ENCODE measurements around the gene STON2. TPM values are rescaled to one million over a fixed set of nuclear protein-coding genes. Genes with fewer than 3 reads are reported as not detected.

Gene STON2
- total and polyA plus RNA-seq, 2 of the 13 experiments (the other 11 are each of a cell fraction or from before 2014, with no cell fraction given): 2.1 to 11.0 TPM

DNA sequence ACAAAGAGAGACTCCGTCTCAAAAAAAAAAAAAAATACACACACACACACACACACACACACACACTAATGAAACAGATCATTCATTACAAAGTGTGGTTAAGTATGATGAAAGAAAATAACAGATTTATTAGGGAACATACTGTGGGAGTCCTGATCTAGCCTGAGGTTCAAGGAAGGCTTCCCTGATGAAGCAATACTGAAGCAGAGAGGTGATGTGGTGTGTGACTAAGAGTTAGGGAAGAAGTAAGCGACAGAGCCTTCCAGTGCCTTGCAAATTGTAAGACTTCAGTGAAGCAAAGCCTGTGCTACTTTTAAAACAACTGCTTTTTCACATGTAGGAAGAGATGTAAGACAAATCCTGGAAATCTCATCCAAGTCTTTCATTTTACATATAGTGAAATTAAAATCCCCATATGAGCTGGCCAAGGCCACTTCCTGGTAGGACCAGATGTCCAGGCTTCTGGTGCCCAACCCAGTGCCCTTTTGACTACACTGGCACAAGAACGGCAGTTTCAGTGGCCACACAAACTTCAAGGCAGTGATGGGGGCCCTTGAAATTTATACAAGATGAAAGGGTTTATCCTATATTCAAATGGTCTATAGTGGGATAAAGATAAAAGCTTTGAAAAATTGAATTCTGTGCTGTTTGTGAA lies 86.2 kb downstream of the STON2 start:
- no peak for DNase-seq (ENCODE audit: low spot score)
- FAIRE-seq: no peak
- no peak overlapping the region for H3K9ac ChIP-seq (ENCODE audit: insufficient read depth, low read depth, low read length)
- H3K79me2 ChIP-seq (ENCODE audit: insufficient read depth, low read length): no peaks in the 10 kb centered on the region
- CTCF ChIA-PET (ENCODE audit: low intra/inter-chr PET ratio, low total read pairs): no interaction called here
- no peak overlapping the region for H3K27ac ChIP-seq (ENCODE audit: extremely low read length, insufficient read depth, low read length)
- H3K9me3 ChIP-seq (ENCODE audit: low read length): no peaks in the 10 kb centered on the region
- peaks cover 16% of the 10 kb centered on the region for H3K4me1 ChIP-seq (ENCODE audit: insufficient read depth, low read length)
- intact Hi-C loops (cut with micrococcal nuclease; ENCODE audit: unreplicated experiment) (no loop called here), in situ Hi-C loops (cut with HindIII; ENCODE audit: extremely low pct_ligation_motif_present, low pct_unique_long_range_greater_than_20kb) (no loop called here)
- H3K36me3 ChIP-seq (replicated peaks in 1 of 2; ENCODE audit: control insufficient read depth in 1 of 2, insufficient read depth in 2 of 2, low read length in 2 of 2): no peaks in the 10 kb centered on the region
- H3K4me2 ChIP-seq (ENCODE audit: low read depth, low read length): no peak overlapping the region
- H3K27me3 ChIP-seq (ENCODE audit: control insufficient read depth in 1 of 2, insufficient read depth in 2 of 2, low read length in 2 of 2): no peaks in the 10 kb centered on the region; a peak in 1 of 5 replicates
- no TSS peak for BruUV-seq (replicated peaks)
- no peak for ATAC-seq
- H2AFZ ChIP-seq (ENCODE audit: low read length): no peak overlapping the region
- POLR2A ChIA-PET: no interaction called here
- no peak overlapping the region for H3K4me3 ChIP-seq (replicated peaks in 1 of 3; ENCODE audit: insufficient read depth in 1 of 3, low read depth in 2 of 3, low read length in 3 of 3)
- 100% methylated on average over 3 of the region's 3 CpGs for WGBS (ENCODE audit: low lambda C conversion rate)
- no peaks in the 10 kb centered on the region for H4K20me1 ChIP-seq (ENCODE audit: insufficient read depth, low read length)
- no peak for TF ChIP-seq ZSCAN31 (CRISPR knock-in tag; IDR thresholded peaks at IDR 0.05; ENCODE audit: low read depth)
- no peak for TF ChIP-seq ZSCAN30 (CRISPR knock-in tag; IDR thresholded peaks at IDR 0.05)
- TF ChIP-seq, protein P1, sequence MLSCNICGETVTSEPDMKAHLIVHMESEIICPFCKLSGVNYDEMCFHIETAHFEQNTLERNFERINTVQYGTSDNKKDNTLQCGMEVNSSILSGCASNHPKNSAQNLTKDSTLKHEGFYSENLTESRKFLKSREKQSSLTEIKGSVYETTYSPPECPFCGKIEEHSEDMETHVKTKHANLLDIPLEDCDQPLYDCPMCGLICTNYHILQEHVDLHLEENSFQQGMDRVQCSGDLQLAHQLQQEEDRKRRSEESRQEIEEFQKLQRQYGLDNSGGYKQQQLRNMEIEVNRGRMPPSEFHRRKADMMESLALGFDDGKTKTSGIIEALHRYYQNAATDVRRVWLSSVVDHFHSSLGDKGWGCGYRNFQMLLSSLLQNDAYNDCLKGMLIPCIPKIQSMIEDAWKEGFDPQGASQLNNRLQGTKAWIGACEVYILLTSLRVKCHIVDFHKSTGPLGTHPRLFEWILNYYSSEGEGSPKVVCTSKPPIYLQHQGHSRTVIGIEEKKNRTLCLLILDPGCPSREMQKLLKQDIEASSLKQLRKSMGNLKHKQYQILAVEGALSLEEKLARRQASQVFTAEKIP (CRISPR knock-in tag; IDR thresholded peaks at IDR 0.05; ENCODE audit: borderline replicate concordance): no peak
- TF ChIP-seq, protein P2, sequence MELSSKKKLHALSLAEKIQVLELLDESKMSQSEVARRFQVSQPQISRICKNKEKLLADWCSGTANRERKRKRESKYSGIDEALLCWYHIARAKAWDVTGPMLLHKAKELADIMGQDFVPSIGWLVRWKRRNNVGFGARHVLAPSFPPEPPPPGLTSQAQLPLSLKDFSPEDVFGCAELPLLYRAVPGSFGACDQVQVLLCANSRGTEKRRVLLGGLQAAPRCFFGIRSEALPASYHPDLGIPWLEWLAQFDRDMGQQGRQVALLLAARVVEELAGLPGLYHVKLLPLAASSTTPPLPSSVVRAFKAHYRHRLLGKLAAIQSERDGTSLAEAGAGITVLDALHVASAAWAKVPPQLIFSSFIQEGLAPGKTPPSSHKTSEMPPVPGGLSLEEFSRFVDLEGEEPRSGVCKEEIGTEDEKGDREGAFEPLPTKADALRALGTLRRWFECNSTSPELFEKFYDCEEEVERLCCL (CRISPR knock-in tag; IDR thresholded peaks at IDR 0.05; ENCODE audit: borderline replicate concordance): no peak
- TF ChIP-seq, protein P3, sequence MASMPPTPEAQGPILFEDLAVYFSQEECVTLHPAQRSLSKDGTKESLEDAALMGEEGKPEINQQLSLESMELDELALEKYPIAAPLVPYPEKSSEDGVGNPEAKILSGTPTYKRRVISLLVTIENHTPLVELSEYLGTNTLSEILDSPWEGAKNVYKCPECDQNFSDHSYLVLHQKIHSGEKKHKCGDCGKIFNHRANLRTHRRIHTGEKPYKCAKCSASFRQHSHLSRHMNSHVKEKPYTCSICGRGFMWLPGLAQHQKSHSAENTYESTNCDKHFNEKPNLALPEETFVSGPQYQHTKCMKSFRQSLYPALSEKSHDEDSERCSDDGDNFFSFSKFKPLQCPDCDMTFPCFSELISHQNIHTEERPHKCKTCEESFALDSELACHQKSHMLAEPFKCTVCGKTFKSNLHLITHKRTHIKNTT (CRISPR knock-in tag; IDR thresholded peaks at IDR 0.05): no peak
- no peak for TF ChIP-seq ZNF678 (CRISPR knock-in tag; IDR thresholded peaks at IDR 0.05)
- no peak for TF ChIP-seq ZFP1 (CRISPR knock-in tag; IDR thresholded peaks at IDR 0.05)
- no peak for TF ChIP-seq MAZ (IDR thresholded peaks at IDR 0.05; ENCODE audit: borderline replicate concordance, low read depth, low read length)
- TF ChIP-seq MAZ (CRISPR knock-in tag; IDR thresholded peaks at IDR 0.05; ENCODE audit: low read depth): no peak
- no peak for TF ChIP-seq TCF7 (IDR thresholded peaks at IDR 0.05; ENCODE audit: low read depth)
- TF ChIP-seq, protein P4, sequence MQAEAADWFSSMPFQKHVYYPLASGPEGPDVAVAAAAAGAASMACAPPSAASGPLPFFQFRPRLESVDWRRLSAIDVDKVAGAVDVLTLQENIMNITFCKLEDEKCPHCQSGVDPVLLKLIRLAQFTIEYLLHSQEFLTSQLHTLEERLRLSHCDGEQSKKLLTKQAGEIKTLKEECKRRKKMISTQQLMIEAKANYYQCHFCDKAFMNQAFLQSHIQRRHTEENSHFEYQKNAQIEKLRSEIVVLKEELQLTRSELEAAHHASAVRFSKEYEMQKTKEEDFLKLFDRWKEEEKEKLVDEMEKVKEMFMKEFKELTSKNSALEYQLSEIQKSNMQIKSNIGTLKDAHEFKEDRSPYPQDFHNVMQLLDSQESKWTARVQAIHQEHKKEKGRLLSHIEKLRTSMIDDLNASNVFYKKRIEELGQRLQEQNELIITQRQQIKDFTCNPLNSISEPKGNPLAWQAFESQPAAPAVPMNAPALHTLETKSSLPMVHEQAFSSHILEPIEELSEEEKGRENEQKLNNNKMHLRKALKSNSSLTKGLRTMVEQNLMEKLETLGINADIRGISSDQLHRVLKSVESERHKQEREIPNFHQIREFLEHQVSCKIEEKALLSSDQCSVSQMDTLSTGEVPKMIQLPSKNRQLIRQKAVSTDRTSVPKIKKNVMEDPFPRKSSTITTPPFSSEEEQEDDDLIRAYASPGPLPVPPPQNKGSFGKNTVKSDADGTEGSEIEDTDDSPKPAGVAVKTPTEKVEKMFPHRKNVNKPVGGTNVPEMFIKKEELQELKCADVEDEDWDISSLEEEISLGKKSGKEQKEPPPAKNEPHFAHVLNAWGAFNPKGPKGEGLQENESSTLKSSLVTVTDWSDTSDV (CRISPR knock-in tag; IDR thresholded peaks at IDR 0.05): no peak
- TF ChIP-seq, protein P5, sequence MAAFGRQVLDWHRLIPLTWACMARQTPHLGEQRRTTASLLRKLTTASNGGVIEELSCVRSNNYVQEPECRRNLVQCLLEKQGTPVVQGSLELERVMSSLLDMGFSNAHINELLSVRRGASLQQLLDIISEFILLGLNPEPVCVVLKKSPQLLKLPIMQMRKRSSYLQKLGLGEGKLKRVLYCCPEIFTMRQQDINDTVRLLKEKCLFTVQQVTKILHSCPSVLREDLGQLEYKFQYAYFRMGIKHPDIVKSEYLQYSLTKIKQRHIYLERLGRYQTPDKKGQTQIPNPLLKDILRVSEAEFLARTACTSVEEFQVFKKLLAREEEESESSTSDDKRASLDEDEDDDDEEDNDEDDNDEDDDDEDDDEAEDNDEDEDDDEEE (CRISPR knock-in tag; IDR thresholded peaks at IDR 0.05): no peak
- no peak for TF ChIP-seq ZNF446 (CRISPR knock-in tag; IDR thresholded peaks at IDR 0.05)
- no peak for TF ChIP-seq RXRB (CRISPR knock-in tag; IDR thresholded peaks at IDR 0.05; ENCODE audit: borderline replicate concordance)
- TF ChIP-seq GZF1 (CRISPR knock-in tag; IDR thresholded peaks at IDR 0.05): no peak
- TF ChIP-seq ZFP36 (IDR thresholded peaks at IDR 0.05; ENCODE audit: borderline replicate concordance, low read depth, low read length, partially characterized antibody): no peak
- TF ChIP-seq ZFY (CRISPR knock-in tag; IDR thresholded peaks at IDR 0.05): no peak
- TF ChIP-seq SMARCC2 (IDR thresholded peaks at IDR 0.05): no peak
